B cell (primary cell): ENCODE results near the gene GATA5. TPM values are rescaled to one million over a fixed set of nuclear protein-coding genes. Genes with fewer than 3 reads are reported as not detected.

ENCODE experiments used
- ATAC-seq: fragments of 200-7000 bp; cut with Tn5 transposase; one replicate; pipeline ENCODE4 v1.10.0; 2021; ENCODE audit warnings: low read depth, mild to moderate bottlenecking, moderate number of reproducible peaks, moderate library complexity
- CTCF ChIA-PET: fragments of 350-600 bp; sonication (Branson Sonifier 250); formaldehyde crosslinking; loops from one replicate; lab custom pipeline; 2021; ENCODE audit warnings: antibody characterized with exemption, inconsistent platforms; lab: Charles Lee
- POLR2A ChIA-PET: fragments of 350-600 bp; sonication (Branson Sonifier 250); formaldehyde crosslinking; loops from one replicate; lab custom pipeline; 2021; ENCODE audit warnings: antibody characterized with exemption; lab: Charles Lee
- DNase-seq: peaks from one replicate; pipeline ENCODE4 v3.0.0; 2013
- H2AFZ ChIP-seq: 2 replicates; pipeline ENCODE4 v1.6.1; 2012; ENCODE audit warnings: mild to moderate bottlenecking, low read depth, low read length; ENCODE audit not compliant: insufficient read depth, poor library complexity, severe bottlenecking
- H3K27ac ChIP-seq, 2 donors: 1 replicate in 1 of 2; 2 replicates in 1 of 2; pipeline ENCODE4 v1.5.1; 2012 to 2013; ENCODE audit warnings: low read length in 2 of 2, mild to moderate bottlenecking in 2 of 2, moderate library complexity in 1 of 2
- H3K27me3 ChIP-seq, 4 experiments: fragments of 200-600 bp in 1 of 4; sonication (generic) in 1 of 4; replicated peaks in 1 of 4; 1 replicate in 2 of 4; 2 replicates in 2 of 4; pipeline versions ENCODE4 v1.6.1 to v1.7.0; 2013 to 2016; ENCODE audit warnings: low read length in 3 of 4, mild to moderate bottlenecking in 2 of 4, mixed read lengths in 1 of 4, moderate library complexity in 1 of 4; ENCODE audit not compliant: insufficient read depth in 4 of 4, control insufficient read depth in 3 of 4; ENCODE audit errors: control extremely low read depth in 1 of 4
- H3K36me3 ChIP-seq, 2 experiments: replicated peaks in 1 of 2; 1 replicate in 1 of 2; 2 replicates in 1 of 2; pipeline versions ENCODE4 v1.6.1 to v1.7.1; 2013; ENCODE audit warnings: low read length in 1 of 2; ENCODE audit not compliant: insufficient read depth in 2 of 2, control insufficient read depth in 1 of 2; ENCODE audit errors: control extremely low read depth in 1 of 2, extremely low read depth in 1 of 2
- H3K4me1 ChIP-seq, 2 donors: fragments of 200-600 bp in 1 of 2; sonication (generic) in 1 of 2; 1 replicate in 1 of 2; 2 replicates in 1 of 2; pipeline versions ENCODE4 v1.5.1 to v1.6.1; 2013 to 2017; ENCODE audit warnings: low read length in 2 of 2; ENCODE audit not compliant: control insufficient read depth in 2 of 2, insufficient read depth in 2 of 2
- H3K4me2 ChIP-seq: replicated peaks from 2 replicates; pipeline ENCODE3; 2012; ENCODE audit warnings: mild to moderate bottlenecking, low read depth, low read length; ENCODE audit not compliant: poor library complexity, severe bottlenecking
- H3K4me3 ChIP-seq, 5 experiments: fragments of 200-600 bp in 1 of 5; sonication (generic) in 1 of 5; 1 replicate in 3 of 5; 2 replicates in 2 of 5; pipeline versions ENCODE4 v1.5.1 to v1.7.0; 2011 to 2016; ENCODE audit warnings: low read length in 4 of 5, mild to moderate bottlenecking in 4 of 5, low read depth in 2 of 5, control low read depth in 1 of 5, moderate library complexity in 1 of 5; ENCODE audit not compliant: insufficient read depth in 1 of 5; ENCODE audit errors: control extremely low read depth in 1 of 5, extremely low read depth in 1 of 5
- H3K79me2 ChIP-seq: fragments of 200-600 bp; sonication (generic); one replicate; pipeline ENCODE4 v1.6.0; 2016; ENCODE audit warnings: low read length; ENCODE audit not compliant: control insufficient read depth, insufficient read depth
- H3K9ac ChIP-seq: fragments of 200-600 bp; sonication (generic); 2 replicates; pipeline ENCODE4 v1.6.1; 2017; ENCODE audit warnings: mild to moderate bottlenecking, low read length, moderate library complexity
- H3K9me3 ChIP-seq, 3 donors: one replicate each; pipeline versions ENCODE4 v1.6.1 to v1.7.1; 2013; ENCODE audit warnings: low read length in 2 of 3; ENCODE audit not compliant: control insufficient read depth in 2 of 3, insufficient read depth in 1 of 3; ENCODE audit errors: control extremely low read depth in 1 of 3
- H4K20me1 ChIP-seq: 2 replicates; pipeline ENCODE4 v1.6.0; 2012; ENCODE audit warnings: mild to moderate bottlenecking, low read length; ENCODE audit not compliant: insufficient read depth, control insufficient read depth, poor library complexity, severe bottlenecking
- H3K27ac Mint-ChIP-seq: one replicate; pipeline ENCODE4 v1.8.0; 2021; ENCODE audit warnings: mixed read lengths
- H3K27me3 Mint-ChIP-seq: one replicate; pipeline ENCODE4 v1.8.0; 2021; ENCODE audit warnings: mixed read lengths
- H3K4me1 Mint-ChIP-seq: one replicate; pipeline ENCODE4 v1.8.0; 2021; ENCODE audit warnings: mixed read lengths
- H3K4me3 Mint-ChIP-seq: one replicate; pipeline ENCODE4 v1.8.0; 2021; ENCODE audit warnings: mixed read lengths
- H3K9me3 Mint-ChIP-seq: one replicate; pipeline ENCODE4 v1.8.0; 2022; ENCODE audit warnings: mixed read lengths; ENCODE audit not compliant: insufficient read depth
- CTCF ChIP-seq: fragments of 200-600 bp; IDR thresholded peaks from one replicate; pipeline ENCODE4 v1.8.0; 2022; ENCODE audit warnings: antibody characterized with exemption, mild to moderate bottlenecking
- EZH2 ChIP-seq: IDR thresholded peaks from 2 replicates; pipeline ENCODE4 v1.6.1; 2012; ENCODE audit warnings: borderline replicate concordance, low read depth, mild to moderate bottlenecking, moderate library complexity, low read length; ENCODE audit not compliant: insufficient read depth, poor library complexity, severe bottlenecking
- WGBS: methylation state at CpG from one replicate; pipeline ENCODE4 v1.1.5; 2013; ENCODE audit warnings: missing lambda C conversion rate; ENCODE audit not compliant: insufficient coverage; 5-methylcytosine and 5-hydroxymethylcytosine counted together
- intact Hi-C: fragments of 100-400 bp; cut with micrococcal nuclease; formaldehyde crosslinking; loops from one replicate; pipeline ENCODE4 v1.10.0; 2022
- polyA plus RNA-seq: library from polyadenylated mRNA; depleted of rRNA; stranded (reverse); fragments of >200 nt; gene quantifications from 2 replicates; pipeline ENCODE4 v1.2.3, GENCODE V29; 2012
- total RNA-seq, 2 donors: library from RNA; stranded (reverse); fragments of 120-200 nt in 1 of 2; gene quantifications; 1 replicate in 1 of 2; 2 replicates in 1 of 2; pipeline versions ENCODE4 v1.2.3 to v1.2.4, GENCODE V29; 2013 to 2022

The GATA5 gene
- total and polyA plus RNA-seq, 2 donors (not counting 1 experiment from before 2014, with no cell fraction given) = not detected

GRCh38 chr20:62476056-62476838, 452 bp upstream of the GATA5 start:
- H3K4me2 ChIP-seq = peak overlapping the region; percentile 74
- peak overlapping the region in 2 of 5 experiments; percentile 15 to 18 for H3K4me3 ChIP-seq
- no peaks in the 10 kb centered on the region for H3K9me3 Mint-ChIP-seq
- H3K27me3 Mint-ChIP-seq = peaks cover 31% of the 10 kb centered on the region
- no peaks in the 10 kb centered on the region for H4K20me1 ChIP-seq
- no peak overlapping the region for H3K9ac ChIP-seq
- intact Hi-C loops = no loop called here
- no peak overlapping the region for H3K4me3 Mint-ChIP-seq
- peaks cover 0 to 77% (median 27%) of the 10 kb centered on the region in 4 experiments for H3K27me3 ChIP-seq
- H3K4me1 Mint-ChIP-seq = peaks cover 4% of the 10 kb centered on the region
- ATAC-seq = peak; percentile 5
- no peak overlapping the region for H2AFZ ChIP-seq
- no peak overlapping the region for H3K27ac ChIP-seq
- H3K36me3 ChIP-seq = no peaks in the 10 kb centered on the region
- peaks cover 21 to 33% of the 10 kb centered on the region in 2 donors for H3K4me1 ChIP-seq
- H3K9me3 ChIP-seq = peaks cover 0 to 3% (median 0%) of the 10 kb centered on the region in 3 donors
- 6% methylated on average over 82 of the region's 82 CpGs for WGBS
- no peaks in the 10 kb centered on the region for H3K79me2 ChIP-seq
- H3K27ac Mint-ChIP-seq = no peak overlapping the region
- TF ChIP-seq CTCF (no peak), EZH2 (peak; percentile 21)
- peak; percentile 40 for DNase-seq
- ChIA-PET POLR2A (no interaction called here), CTCF (no interaction called here)

GRCh38 chr20:62475027-62475771, 596 bp downstream of the GATA5 start:
- Mint-ChIP-seq H3K27me3 (peaks cover 33% of the 10 kb centered on the region), H3K27ac (no peak overlapping the region), H3K4me3 (no peak overlapping the region), H3K9me3 (no peaks in the 10 kb centered on the region), H3K4me1 (peaks cover 4% of the 10 kb centered on the region)
- no peak overlapping the region for H3K9ac ChIP-seq
- no peak overlapping the region for H2AFZ ChIP-seq
- intact Hi-C loops = no loop called here
- no peak for ATAC-seq
- no peak overlapping the region for H3K4me3 ChIP-seq
- ChIA-PET POLR2A (no interaction called here), CTCF (no interaction called here)
- peaks cover 15 to 28% of the 10 kb centered on the region in 2 donors for H3K4me1 ChIP-seq
- H4K20me1 ChIP-seq = no peaks in the 10 kb centered on the region
- WGBS = 7% methylated on average over 93 of the region's 93 CpGs
- DNase-seq = no peak
- no peaks in the 10 kb centered on the region for H3K79me2 ChIP-seq
- H3K9me3 ChIP-seq = peaks cover 0 to 3% (median 0%) of the 10 kb centered on the region in 3 donors
- H3K27me3 ChIP-seq = peaks cover 0 to 66% (median 26%) of the 10 kb centered on the region in 4 experiments
- H3K27ac ChIP-seq = no peak overlapping the region
- no peak for TF ChIP-seq EZH2
- H3K36me3 ChIP-seq = no peaks in the 10 kb centered on the region
- H3K4me2 ChIP-seq = peak overlapping the region; percentile 74
